Mesendoderm (in vitro differentiated cells): ENCODE data around the gene RMND5A.
A peak's percentile ranks its signal among the peaks of the same experiment; 100 is the strongest.

Experiments
- DNase-seq: peaks from one replicate; pipeline ENCODE4 v3.0.0; 2013
- H2AK5ac ChIP-seq: 2 replicates; pipeline ENCODE4 v1.6.1; 2013; ENCODE audit warnings: low read length, inconsistent platforms
- H2BK120ac ChIP-seq: 2 replicates; pipeline ENCODE4 v1.6.1; 2013; ENCODE audit warnings: low read depth, mild to moderate bottlenecking, low read length, moderate library complexity, mixed read lengths
- H2BK15ac ChIP-seq: replicated peaks from 2 replicates; pipeline ENCODE4 v1.6.1; 2013; ENCODE audit warnings: low read depth, mild to moderate bottlenecking, moderate library complexity
- H2BK5ac ChIP-seq: 2 replicates; pipeline ENCODE4 v1.6.1; 2013; ENCODE audit warnings: low read length, inconsistent platforms
- H3K18ac ChIP-seq: 2 replicates; pipeline ENCODE4 v1.6.1; 2013; ENCODE audit warnings: mild to moderate bottlenecking, low read length, mixed read lengths
- H3K23ac ChIP-seq: one replicate; pipeline ENCODE4 v1.6.1; 2013; ENCODE audit warnings: low read length
- H3K27ac ChIP-seq: 2 replicates; pipeline ENCODE4 v1.5.1; 2013; ENCODE audit warnings: low read depth, mild to moderate bottlenecking, inconsistent platforms, low read length, moderate library complexity
- H3K27me3 ChIP-seq: 2 replicates; pipeline ENCODE4 v1.6.1; 2013; ENCODE audit warnings: low read length, control low read depth, mild to moderate bottlenecking, inconsistent platforms; ENCODE audit not compliant: insufficient read depth, poor library complexity
- H3K36me3 ChIP-seq: 2 replicates; pipeline ENCODE4 v1.6.1; 2013; ENCODE audit warnings: low read length, inconsistent platforms; ENCODE audit not compliant: control insufficient read depth, insufficient read depth
- H3K4ac ChIP-seq: one replicate; pipeline ENCODE4 v1.6.1; 2013; ENCODE audit warnings: low read depth, mild to moderate bottlenecking, low read length, moderate library complexity
- H3K4me1 ChIP-seq: 2 replicates; pipeline ENCODE4 v1.6.1; 2013; ENCODE audit warnings: low read depth, low read length, inconsistent platforms; ENCODE audit not compliant: control insufficient read depth
- H3K4me2 ChIP-seq: 2 replicates; pipeline ENCODE4 v1.6.1; 2013; ENCODE audit warnings: low read length
- H3K4me3 ChIP-seq: 2 replicates; pipeline ENCODE4 v1.5.1; 2013; ENCODE audit warnings: mild to moderate bottlenecking, low read length
- H3K56ac ChIP-seq: one replicate; pipeline ENCODE4 v1.6.1; 2013; ENCODE audit warnings: low read length
- H3K79me1 ChIP-seq: 2 replicates; pipeline ENCODE4 v1.6.1; 2013; ENCODE audit warnings: low read length, inconsistent platforms
- H3K79me2 ChIP-seq: 2 replicates; pipeline ENCODE4 v1.6.1; 2013; ENCODE audit warnings: mild to moderate bottlenecking, low read length; ENCODE audit not compliant: control insufficient read depth, insufficient read depth
- H3K9ac ChIP-seq: 2 replicates; pipeline ENCODE4 v1.6.1; 2013; ENCODE audit warnings: low read length, inconsistent platforms
- H4K5ac ChIP-seq: one replicate; pipeline ENCODE4 v1.6.1; 2013; ENCODE audit warnings: low read length
- H4K8ac ChIP-seq: one replicate; pipeline ENCODE4 v1.6.1; 2013; ENCODE audit warnings: low read depth, mild to moderate bottlenecking, control low read depth, low read length, moderate library complexity
- WGBS: extraction: QIAGEN DNeasy Blood & Tissue Kit; methylation state at CpG from one replicate; pipeline ENCODE4 v1.1.7; 2013; ENCODE audit warnings: low lambda C conversion rate, missing lambda C conversion rate; ENCODE audit not compliant: insufficient coverage; ENCODE audit errors: extremely low coverage; 5-methylcytosine and 5-hydroxymethylcytosine counted together

The RMND5A gene

GRCh38 chr2:86790134-86790675, 70.1 kb downstream of the RMND5A start:
- Histone ChIP-seq H3K79me2 (no peaks in the 10 kb centered on the region), H2BK120ac (no peak overlapping the region), H2AK5ac (no peak overlapping the region), H2BK15ac (no peak overlapping the region), H3K36me3 (no peaks in the 10 kb centered on the region), H3K27me3 (peaks cover 41% of the 10 kb centered on the region), H4K8ac (no peak overlapping the region), H3K4me1 (no peaks in the 10 kb centered on the region), H3K56ac (no peak overlapping the region), H3K4me3 (no peak overlapping the region), H2BK5ac (no peak overlapping the region), H3K4me2 (peak overlapping the region; percentile 12), H3K4ac (no peak overlapping the region), H4K5ac (no peak overlapping the region), H3K9ac (no peak overlapping the region), H3K79me1 (no peaks in the 10 kb centered on the region), H3K23ac (no peak overlapping the region), H3K27ac (no peak overlapping the region), H3K18ac (no peak overlapping the region)
- WGBS = no CpG with 5 or more reads among the region's 40 CpGs
- DNase-seq = peak; percentile 44

GRCh38 chr2:86790676-86791572, 70.8 kb downstream of the RMND5A start, which contains the start of gene CD8A:
CD8A (minus strand) TSS chr2:86790913; CDS start chr2:86790825, 88 bp downstream.
- Histone ChIP-seq H3K4ac (no peak within 1 kb of the TSS), H3K4me3 (no peak within 1 kb of the TSS), H3K79me2 (no peaks in the 10 kb centered on the region), H4K5ac (no peak within 1 kb of the TSS), H4K8ac (no peak within 1 kb of the TSS), H3K79me1 (no peaks in the 10 kb centered on the region), H3K36me3 (no peaks in the 10 kb centered on the region), H3K56ac (no peak within 1 kb of the TSS), H3K9ac (no peak within 1 kb of the TSS), H3K18ac (no peak within 1 kb of the TSS), H3K4me1 (no peaks in the 10 kb centered on the region), H2BK120ac (no peak within 1 kb of the TSS), H3K27ac (no peak within 1 kb of the TSS), H3K23ac (no peak within 1 kb of the TSS), H2BK15ac (no peak within 1 kb of the TSS), H2AK5ac (no peak within 1 kb of the TSS), H3K4me2 (peak within 1 kb of the TSS; percentile 12), H2BK5ac (no peak within 1 kb of the TSS), H3K27me3 (peaks cover 41% of the 10 kb centered on the region)
- peak; percentile 67 for DNase-seq
- no CpG with 5 or more reads among the region's 57 CpGs for WGBS

GRCh38 chr2:86791573-86791972, 71.5 kb downstream of the RMND5A start:
- Histone ChIP-seq H3K27ac (no peak overlapping the region), H2AK5ac (no peak overlapping the region), H4K8ac (no peak overlapping the region), H3K27me3 (peaks cover 41% of the 10 kb centered on the region), H3K36me3 (no peaks in the 10 kb centered on the region), H3K23ac (no peak overlapping the region), H3K4me1 (no peaks in the 10 kb centered on the region), H2BK5ac (no peak overlapping the region), H4K5ac (no peak overlapping the region), H3K18ac (no peak overlapping the region), H3K79me1 (no peaks in the 10 kb centered on the region), H3K4ac (no peak overlapping the region), H3K4me3 (no peak overlapping the region), H3K9ac (no peak overlapping the region), H3K56ac (no peak overlapping the region), H2BK15ac (no peak overlapping the region), H3K4me2 (no peak overlapping the region), H3K79me2 (no peaks in the 10 kb centered on the region), H2BK120ac (no peak overlapping the region)
- DNase-seq = peak; percentile 48
- WGBS = no CpG with 5 or more reads among the region's 7 CpGs

GRCh38 chr2:86793752-86794151, 73.7 kb downstream of the RMND5A start:
- no peak overlapping the region for H3K9ac ChIP-seq
- no peak overlapping the region for H3K23ac ChIP-seq
- no peak overlapping the region for H3K4me2 ChIP-seq
- no peak overlapping the region for H2BK15ac ChIP-seq
- no peak overlapping the region for H3K27ac ChIP-seq
- no peaks in the 10 kb centered on the region for H3K4me1 ChIP-seq
- H3K4me3 ChIP-seq = no peak overlapping the region
- no peak overlapping the region for H4K5ac ChIP-seq
- no peak overlapping the region for H3K18ac ChIP-seq
- no peak overlapping the region for H2AK5ac ChIP-seq
- H3K36me3 ChIP-seq = no peaks in the 10 kb centered on the region
- no peak for DNase-seq
- H2BK120ac ChIP-seq = no peak overlapping the region
- no peaks in the 10 kb centered on the region for H3K79me2 ChIP-seq
- H3K27me3 ChIP-seq = peaks cover 29% of the 10 kb centered on the region
- no CpG with 5 or more reads among the region's 4 CpGs for WGBS
- H2BK5ac ChIP-seq = no peak overlapping the region
- H3K56ac ChIP-seq = no peak overlapping the region
- H4K8ac ChIP-seq = no peak overlapping the region
- H3K79me1 ChIP-seq = no peaks in the 10 kb centered on the region
- H3K4ac ChIP-seq = no peak overlapping the region

GRCh38 chr2:86794861-86795260, 74.8 kb downstream of the RMND5A start:
- H3K4me2 ChIP-seq = no peak overlapping the region
- H3K79me2 ChIP-seq = no peaks in the 10 kb centered on the region
- no peak overlapping the region for H3K18ac ChIP-seq
- H3K23ac ChIP-seq = no peak overlapping the region
- no peak overlapping the region for H3K4me3 ChIP-seq
- H3K36me3 ChIP-seq = no peaks in the 10 kb centered on the region
- H3K9ac ChIP-seq = no peak overlapping the region
- H3K56ac ChIP-seq = no peak overlapping the region
- no peak for DNase-seq
- H3K27me3 ChIP-seq = peaks cover 18% of the 10 kb centered on the region
- no peak overlapping the region for H3K27ac ChIP-seq
- no peak overlapping the region for H3K4ac ChIP-seq
- no peak overlapping the region for H4K5ac ChIP-seq
- H2BK120ac ChIP-seq = no peak overlapping the region
- no peak overlapping the region for H4K8ac ChIP-seq
- H2BK5ac ChIP-seq = no peak overlapping the region
- H3K4me1 ChIP-seq = no peaks in the 10 kb centered on the region
- no peaks in the 10 kb centered on the region for H3K79me1 ChIP-seq
- no peak overlapping the region for H2BK15ac ChIP-seq
- no peak overlapping the region for H2AK5ac ChIP-seq
- no CpG with 5 or more reads among the region's 2 CpGs for WGBS
